DMS53 treated with DMSO at 0.1 percent for 48 hours (cell line): ENCODE results near the gene RBMY1B.
"Not testable (repeated sequence)": the region's sequence is repeated elsewhere in the genome, so short reads cannot be mapped to it uniquely, and the experiment has no call there.

ENCODE experiments used
- DNase-seq: peaks from one replicate; lab custom pipeline; 2025; ENCODE audit not compliant: unreplicated experiment; lab: John Stamatoyannopoulos, UW

Gene RBMY1B

DNA sequence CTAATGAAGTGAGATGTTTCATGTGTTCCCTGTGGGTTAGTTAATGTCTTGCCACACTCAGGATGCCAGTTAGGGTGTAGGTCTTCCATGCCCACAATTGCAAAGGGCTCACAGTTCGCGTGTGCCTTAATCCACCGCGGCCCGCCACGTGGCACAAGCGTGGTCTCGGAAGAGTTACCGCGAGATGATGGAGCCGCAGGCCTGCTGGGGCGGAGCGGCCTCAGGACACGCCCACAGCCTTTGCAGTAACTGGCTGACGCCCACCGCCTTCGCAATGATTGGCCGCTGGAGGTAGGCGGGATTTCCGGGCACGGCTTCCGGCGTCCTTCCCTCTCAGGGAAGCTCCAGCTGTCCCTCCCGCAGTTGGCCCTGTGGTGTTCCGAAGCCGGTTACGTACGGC lies at the start of gene RBMY1B:
TSS of gene RBMY1B (plus strand) at position 301 of the 400 bp plus-strand sequence. CDS start 2,013 bp downstream, outside the sequence.
- not testable (repeated sequence) for DNase-seq

DNA sequence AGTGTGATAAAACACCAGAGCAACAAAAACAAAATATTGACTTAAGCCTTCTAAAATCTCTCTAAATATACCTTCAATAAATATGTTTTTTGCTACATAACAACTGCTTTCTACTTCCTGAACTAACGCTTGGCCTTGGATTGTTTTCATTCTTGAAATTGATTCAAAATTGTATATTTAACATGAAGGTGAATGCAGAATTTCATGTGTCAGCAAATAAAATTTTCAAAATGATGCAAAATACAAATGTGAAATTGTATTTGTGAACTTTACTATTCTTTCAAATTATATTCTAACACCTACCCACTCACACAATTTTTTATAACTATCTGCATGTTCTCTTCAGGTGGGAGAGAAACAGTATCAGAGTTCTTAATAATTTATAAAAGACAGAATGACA lies 48.2 kb upstream of the RBMY1B start:
- not testable (repeated sequence) for DNase-seq

DNA sequence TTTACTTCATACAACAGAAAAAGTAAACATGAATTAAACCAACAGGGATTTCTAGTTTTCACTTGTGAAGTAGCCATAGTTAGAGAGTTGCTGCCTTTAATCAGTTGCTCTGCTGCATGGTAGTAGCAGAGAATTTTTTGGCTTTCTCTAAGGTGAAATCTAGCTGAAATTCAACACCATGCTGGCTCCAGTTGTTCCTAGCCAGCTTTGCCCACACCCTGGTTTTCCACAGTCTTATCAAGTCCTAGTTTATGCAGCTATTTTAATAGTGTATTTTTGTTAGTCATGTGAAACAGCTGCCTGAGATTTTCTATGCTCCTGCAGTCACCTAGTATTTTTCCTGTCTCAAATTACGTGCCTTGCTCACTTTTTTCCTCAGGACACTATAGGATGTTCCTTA lies 28.2 kb upstream of the RBMY1B start:
- DNase-seq = no peak

DNA sequence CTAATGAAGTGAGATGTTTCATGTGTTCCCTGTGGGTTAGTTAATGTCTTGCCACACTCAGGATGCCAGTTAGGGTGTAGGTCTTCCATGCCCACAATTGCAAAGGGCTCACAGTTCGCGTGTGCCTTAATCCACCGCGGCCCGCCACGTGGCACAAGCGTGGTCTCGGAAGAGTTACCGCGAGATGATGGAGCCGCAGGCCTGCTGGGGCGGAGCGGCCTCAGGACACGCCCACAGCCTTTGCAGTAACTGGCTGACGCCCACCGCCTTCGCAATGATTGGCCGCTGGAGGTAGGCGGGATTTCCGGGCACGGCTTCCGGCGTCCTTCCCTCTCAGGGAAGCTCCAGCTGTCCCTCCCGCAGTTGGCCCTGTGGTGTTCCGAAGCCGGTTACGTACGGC lies 23.4 kb downstream of the RBMY1B start, which contains the start of gene RBMY1A1:
TSS of gene RBMY1A1 (plus strand) at position 301 of the 400 bp plus-strand sequence. CDS start 2,013 bp downstream, outside the sequence.
- not testable (repeated sequence) for DNase-seq

DNA sequence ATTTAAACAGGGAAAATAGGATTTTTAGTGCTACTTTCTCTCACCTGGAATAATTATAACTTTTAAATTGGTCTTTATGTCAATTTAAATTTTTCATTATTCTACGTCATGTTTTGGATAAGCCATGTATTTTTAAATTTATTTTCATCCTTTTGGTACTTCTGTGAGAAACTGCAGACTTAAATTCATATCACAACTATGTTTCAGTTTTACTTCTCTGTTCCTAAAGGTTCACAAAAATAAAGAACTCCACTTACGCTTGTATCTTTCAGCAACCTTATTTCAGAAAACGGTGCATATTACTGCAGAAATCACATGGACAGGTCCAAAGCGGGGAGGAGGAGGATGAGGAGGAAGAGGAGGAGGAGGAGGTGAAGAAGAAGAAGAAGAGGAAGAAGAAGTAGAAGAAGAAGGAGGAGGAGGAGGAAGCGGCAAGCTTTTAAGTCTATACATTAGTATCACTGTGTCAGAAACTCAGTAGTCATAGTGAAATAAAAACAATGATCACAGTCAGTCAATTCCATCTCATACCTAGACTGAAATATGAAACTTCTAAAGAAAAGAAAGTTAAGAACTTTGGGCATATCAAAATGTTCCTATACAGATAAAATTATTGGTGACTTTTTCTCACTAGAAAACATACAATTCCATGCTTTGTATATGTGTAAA lies 48.3 kb downstream of the RBMY1B start:
- not testable (repeated sequence) for DNase-seq
